Epithelial cell of prostate (primary cell): ENCODE data around the gene ZMYND15.

Experiments used
- DNase-seq: peaks from one replicate; pipeline ENCODE4 v3.0.0-alpha.2; 2011; ENCODE audit warnings: low read depth, low spot score
- H3K27ac ChIP-seq: fragments of 450-650 bp; 2 replicates; pipeline ENCODE4 v1.5.1; 2017; ENCODE audit warnings: mild to moderate bottlenecking

ZMYND15 gene

DNA sequence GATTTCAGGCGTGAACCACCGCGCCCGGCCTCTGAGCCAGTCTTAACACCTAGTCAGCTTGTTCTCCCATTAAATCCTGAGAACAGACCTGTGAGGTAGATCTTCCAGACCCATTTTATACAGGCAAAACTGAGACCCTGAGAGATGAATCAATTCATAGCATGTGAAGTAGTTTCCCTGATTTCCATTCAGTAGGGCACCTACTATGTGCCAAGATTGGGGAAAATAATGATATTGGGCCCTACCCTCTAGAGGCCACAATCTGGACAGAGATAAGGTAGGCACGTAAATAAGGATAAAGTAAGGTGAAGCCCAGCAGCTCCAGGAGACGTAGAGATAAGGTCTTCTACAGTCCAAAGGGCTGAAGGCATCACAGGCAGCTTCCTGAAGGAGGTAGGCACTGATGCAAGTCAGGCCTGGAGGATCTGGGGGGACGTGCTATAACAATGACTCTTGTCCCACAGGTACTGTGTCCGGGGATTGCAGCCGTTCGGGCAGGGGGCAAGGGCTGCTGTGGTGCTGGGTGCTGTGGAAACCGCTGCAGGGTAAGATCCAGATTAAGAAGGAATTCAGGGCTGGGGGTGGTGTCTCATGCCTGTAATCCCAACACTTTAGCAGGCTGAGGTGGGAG lies 40.8 kb downstream of the ZMYND15 start:
- no peak for DNase-seq
- no peak overlapping the region for H3K27ac ChIP-seq

DNA sequence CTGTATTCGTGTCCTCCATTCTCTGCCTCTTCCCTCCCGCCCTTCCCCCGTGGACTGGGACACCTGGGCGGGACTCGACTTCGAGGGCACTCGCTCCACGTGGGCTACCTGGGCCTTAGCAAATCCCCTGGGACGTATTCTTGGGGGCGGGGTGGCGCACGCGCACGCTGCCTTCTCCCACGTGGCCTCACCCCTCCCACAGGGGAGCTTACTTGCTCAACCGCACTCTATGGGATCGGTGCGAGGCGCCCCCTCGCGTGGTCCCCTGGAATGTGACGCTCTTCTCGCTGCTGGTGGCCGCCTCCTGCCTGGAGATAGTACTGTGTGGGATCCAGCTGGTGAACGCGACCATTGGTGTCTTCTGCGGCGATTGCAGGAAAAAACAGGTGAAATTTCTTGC lies 43.0 kb downstream of the ZMYND15 start:
- H3K27ac ChIP-seq: no peak overlapping the region
- no peak for DNase-seq

DNA sequence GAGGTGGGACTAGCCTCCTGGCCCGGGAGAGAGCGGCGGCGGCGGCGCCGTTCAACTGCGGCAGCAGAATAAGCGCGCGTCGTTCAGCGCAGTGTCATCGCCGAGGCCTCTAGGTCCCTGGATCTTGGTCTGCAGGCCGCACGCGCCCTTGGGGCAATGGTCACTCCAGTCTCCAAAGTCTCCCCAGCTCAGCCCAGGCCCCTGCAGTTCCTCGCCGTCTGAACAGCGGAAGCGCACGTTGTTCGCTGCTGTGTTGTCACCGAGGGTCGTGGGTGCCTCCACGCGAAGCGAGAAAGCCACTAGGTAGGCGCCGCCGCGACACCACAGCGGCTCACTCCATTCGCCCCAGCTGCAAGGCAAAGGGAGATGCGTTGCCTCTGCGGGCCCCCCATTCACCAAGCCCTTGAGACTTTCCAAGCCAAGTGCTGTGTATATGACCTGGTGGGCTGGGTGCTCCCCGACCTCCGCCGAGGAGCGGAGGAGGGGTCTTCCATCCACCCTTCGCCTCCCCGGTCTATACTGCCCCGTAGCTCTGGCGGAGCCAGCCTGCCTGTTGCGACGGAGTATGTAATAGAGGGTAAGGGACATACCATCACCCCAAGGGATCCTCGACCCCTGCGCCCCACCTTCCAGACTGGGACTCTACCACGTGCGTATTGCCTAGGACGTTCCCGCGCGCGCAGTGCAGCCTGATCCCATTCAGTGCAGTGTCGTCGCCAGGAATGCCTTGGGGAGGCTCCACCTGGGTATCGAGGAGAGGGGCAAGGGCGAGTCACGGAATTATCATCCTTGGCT lies 45.9 kb downstream of the ZMYND15 start:
- DNase-seq: no peak

GRCh38 chr17:4786106-4786511 lies 46.5 kb downstream of the ZMYND15 start, which contains the start of gene VMO1:
TSS of gene VMO1 (minus strand) at chr17:4786364. CDS start at chr17:4786352, 12 bp downstream.
- no peak within 1 kb of the TSS for H3K27ac ChIP-seq
- DNase-seq: no peak

More for the DNA sequence above, 45.9 kb downstream of the ZMYND15 start:
- H3K27ac ChIP-seq: no peak overlapping the region

- H3K27ac ChIP-seq: no peak overlapping the region
- DNase-seq: no peak
These were observed 46.9 kb downstream of the ZMYND15 start for GRCh38 chr17:4786516-4786915.

GRCh38 chr17:4788159-4788806 lies 48.6 kb downstream of the ZMYND15 start:
- no peak for DNase-seq
- no peak overlapping the region for H3K27ac ChIP-seq

DNA sequence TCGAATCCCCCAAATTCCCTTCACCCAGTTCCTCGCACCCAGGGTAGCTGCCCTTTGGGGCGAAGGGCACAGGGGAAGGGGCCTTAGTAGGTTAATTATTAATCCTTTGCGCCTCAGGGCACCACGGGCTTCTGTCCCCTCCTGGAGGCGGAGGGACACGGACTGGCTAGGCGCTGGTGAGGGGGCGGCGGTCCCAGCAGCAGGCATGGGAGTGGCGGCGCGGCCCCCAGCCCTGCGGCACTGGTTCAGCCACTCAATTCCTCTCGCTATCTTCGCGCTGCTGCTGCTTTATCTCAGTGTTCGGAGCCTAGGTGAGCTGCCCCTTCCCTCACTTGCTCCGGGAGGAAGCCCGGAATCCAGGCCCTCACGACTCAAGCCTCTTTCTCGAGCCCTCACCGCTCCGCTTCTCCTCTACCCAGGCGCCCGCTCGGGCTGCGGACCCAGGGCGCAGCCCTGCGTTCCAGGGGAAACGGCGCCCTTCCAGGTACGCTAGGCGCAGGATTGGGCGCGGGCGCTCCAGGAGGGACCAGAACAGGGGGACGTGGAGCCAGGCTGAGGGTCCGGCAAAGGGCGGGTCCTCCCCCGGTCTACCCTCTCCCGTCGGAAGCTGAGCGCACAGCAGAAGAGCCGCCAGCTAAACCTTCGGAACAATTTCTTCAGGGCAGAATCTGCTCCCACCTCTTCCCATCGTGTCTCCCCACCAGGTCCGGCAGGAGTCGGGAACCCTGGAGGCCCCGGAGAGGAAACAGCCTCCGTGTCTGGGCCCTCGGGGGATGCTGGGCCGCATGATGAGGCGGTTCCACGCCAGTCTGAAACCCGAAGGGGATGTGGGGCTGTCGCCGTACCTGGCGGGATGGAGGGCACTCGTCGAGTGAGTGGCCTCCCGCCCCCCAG lies 49.4 kb downstream of the ZMYND15 start, which contains the start of gene GLTPD2:
GLTPD2 (plus strand) TSS at position 158 of the 894 bp plus-strand sequence; CDS start at position 206, 48 bp downstream.
- DNase-seq: no peak
- peak within 1 kb of the TSS; percentile 96 for H3K27ac ChIP-seq

GRCh38 chr17:4789701-4789950 lies 50.0 kb downstream of the ZMYND15 start:
- H3K27ac ChIP-seq: peak overlapping the region; percentile 96
- no peak for DNase-seq

DNA sequence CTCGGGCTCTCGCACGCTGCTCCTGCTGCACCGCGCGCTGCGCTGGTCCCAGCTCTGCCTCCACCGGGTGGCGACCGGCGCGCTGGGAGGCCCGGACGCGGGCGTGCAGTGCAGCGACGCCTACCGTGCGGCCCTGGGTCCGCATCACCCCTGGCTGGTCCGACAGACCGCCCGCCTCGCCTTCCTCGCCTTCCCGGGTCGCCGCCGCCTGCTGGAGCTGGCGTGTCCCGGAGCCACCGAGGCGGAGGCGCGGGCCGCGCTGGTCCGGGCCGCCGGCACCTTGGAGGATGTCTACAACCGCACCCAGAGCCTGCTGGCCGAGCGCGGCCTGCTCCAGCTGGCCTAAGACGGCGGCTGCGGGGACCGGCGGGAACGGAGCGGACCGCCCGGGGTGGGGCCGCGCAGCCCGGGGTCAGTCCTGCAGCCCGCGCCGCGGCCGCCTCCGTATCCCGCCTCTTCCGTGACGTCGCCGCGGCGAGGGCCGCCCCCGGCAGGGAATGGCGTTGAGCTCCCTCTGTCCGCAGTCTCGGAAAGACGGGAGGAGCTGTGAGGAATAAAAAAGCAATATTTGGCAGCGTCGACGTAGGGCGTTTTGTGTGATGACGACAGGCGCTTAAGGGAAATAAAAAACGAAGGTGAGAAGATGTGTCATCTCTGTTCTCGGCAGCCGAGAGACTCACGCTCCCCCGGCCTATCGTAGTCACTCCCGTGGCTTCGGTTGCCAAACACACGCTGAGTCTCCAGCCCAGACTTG lies 50.5 kb downstream of the ZMYND15 start:
- peak; percentile 95 for DNase-seq
- H3K27ac ChIP-seq: peak overlapping the region; percentile 96

- H3K27ac ChIP-seq: peak overlapping the region; percentile 96
- DNase-seq: no peak
These were observed 51.1 kb downstream of the ZMYND15 start for GRCh38 chr17:4790705-4791088.

GRCh38 chr17:4795168-4795567 lies 55.5 kb downstream of the ZMYND15 start:
- peak overlapping the region; percentile 61 for H3K27ac ChIP-seq
- no peak for DNase-seq
